K562 (cell line): ENCODE measurements around the gene TRIOBP. TPM values are rescaled to one million over a fixed set of nuclear protein-coding genes. Genes with fewer than 3 reads are reported as not detected.

Experiments
- ARID2 ChIP-seq: fragments of 450-650 bp; IDR thresholded peaks from 2 replicates; pipeline ENCODE4 v1.6.1; 2017; ENCODE audit warnings: antibody characterized with exemption, mild to moderate bottlenecking
- ERF ChIP-seq: fragments of 450-650 bp; formaldehyde crosslinking; IDR thresholded peaks from 2 replicates; pipeline ENCODE4 v1.4.0; 2020; ENCODE audit warnings: mild to moderate bottlenecking, mixed read lengths
- ESRRB ChIP-seq: fragments of 250-450 bp; sonication (Bioruptor Pico); IDR thresholded peaks from 2 replicates; pipeline ENCODE4 v1.5.0; 2020; ENCODE audit warnings: mild to moderate bottlenecking, moderate library complexity, borderline replicate concordance
- FOS ChIP-seq: IDR thresholded peaks from 3 replicates; pipeline ENCODE4 v1.6.1; 2011; ENCODE audit not compliant: insufficient read length; ENCODE audit errors: extremely low read depth
- GATAD2A ChIP-seq: fragments of 450-650 bp; IDR thresholded peaks from 2 replicates; pipeline ENCODE4 v1.6.1; 2017
- GTF2E2 ChIP-seq: fragments of 200-800 bp; sonication (Bioruptor generic); IDR thresholded peaks from 2 replicates; pipeline ENCODE4 v1.6.1; 2016; ENCODE audit warnings: missing genetic modification characterization, missing compliant biosample characterization
- HMG20A ChIP-seq: fragments of 450-650 bp; formaldehyde crosslinking; conservative IDR thresholded peaks from 2 replicates; pipeline ENCODE4 v1.4.0; 2020; ENCODE audit warnings: mild to moderate bottlenecking, mixed read lengths
- HOXB6 ChIP-seq: fragments of 250-450 bp; sonication (Bioruptor Pico); IDR thresholded peaks from 2 replicates; pipeline ENCODE4 v1.5.1; 2022; ENCODE audit warnings: mild to moderate bottlenecking, borderline replicate concordance
- KDM2B ChIP-seq: fragments of 250-450 bp; sonication (Bioruptor Pico); IDR thresholded peaks from 2 replicates; pipeline ENCODE4 v1.8.0; 2021; ENCODE audit warnings: mild to moderate bottlenecking, moderate library complexity
- MCM2 ChIP-seq: fragments of 450-650 bp; IDR thresholded peaks from 2 replicates; pipeline ENCODE4 v1.6.1; 2017; ENCODE audit warnings: low read depth, mild to moderate bottlenecking
- MCM5 ChIP-seq: fragments of 450-650 bp; IDR thresholded peaks from 2 replicates; pipeline ENCODE4 v1.6.1; 2016; ENCODE audit warnings: low read depth
- PHF8 ChIP-seq: fragments of 200-600 bp; sonication (generic); IDR thresholded peaks from 2 replicates; pipeline ENCODE4 v1.6.1; 2012; ENCODE audit warnings: mixed run types, mild to moderate bottlenecking, inconsistent platforms, low read length, moderate library complexity, borderline replicate concordance
- RBM15 ChIP-seq: fragments of 200-400 bp; formaldehyde crosslinking; IDR thresholded peaks from 2 replicates; pipeline ENCODE4 v1.6.1; 2018; ENCODE audit warnings: mild to moderate bottlenecking, low read length, moderate library complexity; ENCODE audit not compliant: insufficient read depth
- SAFB2 ChIP-seq: fragments of 200-400 bp; formaldehyde crosslinking; IDR thresholded peaks from 2 replicates; pipeline ENCODE4 v1.6.1; 2018; ENCODE audit warnings: borderline replicate concordance, low read length, low read depth, moderate library complexity; ENCODE audit not compliant: severe bottlenecking
- SIN3B ChIP-seq: fragments of 450-650 bp; IDR thresholded peaks from 2 replicates; pipeline ENCODE4 v1.6.1; 2017; ENCODE audit warnings: low read depth, mild to moderate bottlenecking, moderate library complexity
- SOX6 ChIP-seq: fragments of 450-650 bp; IDR thresholded peaks from 2 replicates; pipeline ENCODE4 v1.6.1; 2014; ENCODE audit warnings: mild to moderate bottlenecking
- SREBF1 ChIP-seq: fragments of 150-350 bp; IDR thresholded peaks from 2 replicates; pipeline ENCODE4 v1.6.1; 2014; ENCODE audit warnings: antibody characterized with exemption, low read depth, low read length, borderline replicate concordance
- TGIF2 ChIP-seq: sonication (generic); formaldehyde crosslinking; IDR thresholded peaks from 2 replicates; pipeline ENCODE4 v1.8.1; 2022; ENCODE audit warnings: mild to moderate bottlenecking, missing genetic modification reagents, moderate library complexity
- TSC22D4 ChIP-seq: fragments of 450-650 bp; IDR thresholded peaks from 2 replicates; pipeline ENCODE4 v1.6.1; 2016; ENCODE audit warnings: missing genetic modification characterization, missing biosample characterization, control low read depth
- YY1 ChIP-seq, 3 experiments: IDR thresholded peaks; 2 replicates each; pipeline ENCODE4 v1.6.1; 2011; ENCODE audit warnings: low read length in 2 of 3, mild to moderate bottlenecking in 2 of 3, moderate library complexity in 2 of 3, borderline replicate concordance in 1 of 3, control low read depth in 1 of 3, low read depth in 1 of 3; ENCODE audit not compliant: insufficient read depth in 3 of 3, insufficient replicate concordance in 2 of 3, control insufficient read depth in 1 of 3, insufficient read length in 1 of 3; ENCODE audit errors: extremely low read depth in 1 of 3
- ZEB2 ChIP-seq: fragments of 450-650 bp; IDR thresholded peaks from 2 replicates; pipeline ENCODE4 v1.6.1; 2016
- ZKSCAN8 ChIP-seq: fragments of 200-800 bp; sonication (Bioruptor generic); IDR thresholded peaks from 2 replicates; pipeline ENCODE4 v1.6.1; 2016; ENCODE audit warnings: missing genetic modification characterization, missing compliant biosample characterization
- ZNF140 ChIP-seq: fragments of 250-450 bp; sonication (Bioruptor Pico); IDR thresholded peaks from 2 replicates; pipeline ENCODE4 v1.8.0; 2021; ENCODE audit warnings: moderate library complexity, mild to moderate bottlenecking, inconsistent platforms
- ZNF263 ChIP-seq: sonication (generic); formaldehyde crosslinking; IDR thresholded peaks from 2 replicates; pipeline ENCODE4 v1.8.0; 2022; ENCODE audit warnings: mild to moderate bottlenecking, missing genetic modification reagents, borderline replicate concordance
- ZNF395 ChIP-seq: fragments of 200-800 bp; sonication (Bioruptor generic); IDR thresholded peaks from 2 replicates; pipeline ENCODE4 v1.6.1; 2017; ENCODE audit warnings: missing genetic modification characterization, missing compliant biosample characterization
- ZNF444 ChIP-seq: fragments of 250-450 bp; sonication (Bioruptor Pico); IDR thresholded peaks from 2 replicates; pipeline ENCODE4 v1.4.0; 2020; ENCODE audit warnings: mild to moderate bottlenecking, moderate library complexity
- ZNF589 ChIP-seq: fragments of 200-800 bp; sonication (Bioruptor generic); IDR thresholded peaks from 2 replicates; pipeline ENCODE4 v1.6.1; 2016; ENCODE audit warnings: low read depth, missing genetic modification characterization, missing compliant biosample characterization
- ZNF707 ChIP-seq: fragments of 250-450 bp; sonication (Bioruptor Pico); conservative IDR thresholded peaks from 2 replicates; pipeline ENCODE4 v1.8.0; 2022; ENCODE audit warnings: inconsistent platforms, mild to moderate bottlenecking, moderate library complexity
- polyA plus RNA-seq, 8 experiments: library from polyadenylated mRNA; depleted of rRNA in 4 of 8; stranded (reverse) in 5 of 8; unstranded in 3 of 8; fragments of >200 nt; fragmentation: Nextera tagmentation in 2 of 8; fragmentation: Illumina TruSeq in 1 of 8; extraction: Ambion mirVana in 2 of 8; extraction: Trizol in 1 of 8; gene quantifications; 2 replicates each; pipeline versions ENCODE4 v1.2.1 to v1.2.3, GENCODE V29; 2011 to 2014; ENCODE audit warnings: inconsistent platforms in 1 of 8, missing spikeins in 1 of 8
- total RNA-seq, 7 experiments: library from RNA; depleted of rRNA in 6 of 7; stranded (reverse); fragments of >200 nt in 6 of 7; fragmentation: Illumina TruSeq in 2 of 7; extraction: Trizol in 2 of 7; gene quantifications; 2 replicates each; pipeline versions ENCODE4 v1.2.1 to v1.2.3, GENCODE V29; 2011 to 2021; ENCODE audit warnings: low replicate concordance in 1 of 7

The TRIOBP gene
- total and polyA plus RNA-seq, 9 of the 15 experiments (the other 6 are each of a cell fraction or from before 2014, with no cell fraction given): 0.24 to 13.8 (median 5.5) TPM

DNA sequence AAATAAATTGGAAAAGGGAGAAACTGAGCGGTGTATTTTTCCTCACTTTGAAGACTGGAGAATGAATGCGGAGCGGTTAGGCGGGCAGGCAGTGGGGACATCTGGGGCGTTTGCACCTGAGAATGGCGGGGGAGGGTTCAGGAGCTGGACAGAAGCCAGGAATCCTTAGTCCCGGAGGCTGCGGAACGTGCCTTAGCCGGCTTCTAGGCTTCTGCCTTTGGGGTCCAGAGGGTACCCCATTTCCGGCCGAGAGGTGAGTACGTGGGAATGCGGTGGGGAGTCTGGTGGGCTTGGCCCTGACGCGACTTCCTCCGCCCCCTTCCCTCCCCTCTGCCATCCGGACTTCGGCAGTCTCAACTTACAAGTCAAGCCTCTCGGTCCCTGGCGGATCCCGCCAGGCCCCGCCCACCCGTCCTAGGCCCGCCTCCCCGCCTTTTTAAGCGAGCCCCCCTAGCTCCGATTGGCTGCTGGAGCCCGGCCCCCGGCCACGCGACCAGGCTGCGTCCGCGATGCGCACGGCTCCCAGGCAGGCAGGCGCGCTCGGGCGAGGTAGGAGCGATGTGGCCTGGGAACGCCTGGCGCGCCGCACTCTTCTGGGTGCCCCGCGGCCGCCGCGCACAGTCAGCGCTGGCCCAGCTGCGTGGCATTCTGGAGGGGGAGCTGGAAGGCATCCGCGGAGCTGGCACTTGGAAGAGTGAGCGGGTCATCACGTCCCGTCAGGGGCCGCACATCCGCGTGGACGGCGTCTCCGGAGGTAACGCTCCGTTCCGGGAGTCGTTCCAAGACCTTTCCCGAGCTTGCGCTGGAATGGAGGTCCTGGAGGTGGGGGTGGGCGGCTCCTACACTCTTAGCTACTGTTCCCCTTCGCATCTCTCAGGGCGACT, 110.8 kb downstream of the TRIOBP start, which contains the start of gene GCAT (continued):
- TF ChIP-seq FOS (peak; percentile 47), PHF8 (peak; percentile 78; the same call in 1 of the 2 replicates), ZNF263 (no peak), HOXB6 (no peak), GATAD2A (no peak), SIN3B (peak; percentile 72; the same call in 1 of the 2 replicates), HMG20A (CRISPR knock-in tag) (no peak), ERF (CRISPR knock-in tag) (no peak), YY1 (IDR thresholded peaks at IDR 0.05; ENCODE audit: borderline replicate concordance in 1 of 3, control insufficient read depth in 1 of 3, extremely low read depth in 1 of 3, insufficient read depth in 3 of 3, insufficient read length in 1 of 3, insufficient replicate concordance in 2 of 3, low read depth in 1 of 3, low read length in 2 of 3) (peak in 1 of 3 experiments; percentile 52), MCM5 (no peak), ESRRB (no peak), ZNF589 (CRISPR knock-in tag) (no peak), RBM15 (no peak), KDM2B (CRISPR knock-in tag) (no peak), ZNF395 (CRISPR knock-in tag) (no peak; the same call in 1 of the 2 replicates), ZNF444 (CRISPR knock-in tag) (no peak), ZKSCAN8 (CRISPR knock-in tag) (no peak), ZNF140 (CRISPR knock-in tag) (no peak), TSC22D4 (tag) (no peak), SAFB2 (no peak), ZEB2 (peak; percentile 40; the same call in 1 of the 2 replicates), MCM2 (no peak), GTF2E2 (tag) (no peak; the same call in 1 of the 2 replicates), SREBF1 (no peak), TGIF2 (CRISPR knock-in tag) (no peak), ZNF707 (CRISPR knock-in tag) (no peak), SOX6 (no peak), ARID2 (no peak)
